SK-N-SH (cell line): ENCODE data around the gene EEFSEC. TPM values are rescaled to one million over a fixed set of nuclear protein-coding genes. Genes with fewer than 3 reads are reported as not detected.

ENCODE experiments used
- CTCF ChIA-PET: fragments of 300-600, 350-600 bp; formaldehyde crosslinking; extraction: SDS; loops from one replicate; lab custom pipeline; 2021; lab: Yijun Ruan, JAX
- POLR2A ChIA-PET: fragments of 350-600 bp; sonication (Branson Sonifier 250); formaldehyde crosslinking; extraction: SDS; loops from one replicate; lab custom pipeline; 2020; ENCODE audit warnings: antibody characterized with exemption, inconsistent platforms; lab: Yijun Ruan, JAX
- DNase-seq: peaks from one replicate; pipeline ENCODE4 v3.0.0; 2012
- H2AFZ ChIP-seq: fragments of 200-600 bp; sonication (generic); 2 replicates; pipeline ENCODE4 v1.8.1; 2016; ENCODE audit warnings: antibody characterized with exemption, mild to moderate bottlenecking, low read depth
- H3F3A ChIP-seq: fragments of 200-600 bp; sonication (generic); replicated peaks from 2 replicates; pipeline ENCODE3; 2016; ENCODE audit warnings: antibody characterized with exemption, mild to moderate bottlenecking; ENCODE audit not compliant: insufficient read depth
- H3K27ac ChIP-seq, 2 experiments: fragments of 200-500 bp in 1 of 2; fragments of 200-600 bp in 1 of 2; sonication (Bioruptor generic) in 1 of 2; sonication (generic), shearing (Covaris generic) in 1 of 2; 2 replicates each; pipeline versions ENCODE4 v1.5.1 to v1.6.1; 2014 to 2016; ENCODE audit warnings: low read depth in 2 of 2, inconsistent platforms in 1 of 2, low read length in 1 of 2, mild to moderate bottlenecking in 1 of 2, mixed read lengths in 1 of 2
- H3K27me3 ChIP-seq: fragments of 200-600 bp; sonication (generic), shearing (Covaris generic); 2 replicates; pipeline ENCODE4 v1.6.1; 2016; ENCODE audit warnings: mixed run types; ENCODE audit not compliant: insufficient read depth
- H3K36me3 ChIP-seq, 2 experiments: fragments of 200-500 bp in 1 of 2; fragments of 200-600 bp in 1 of 2; sonication (Bioruptor generic) in 1 of 2; sonication (generic) in 1 of 2; replicated peaks in 1 of 2; 2 replicates each; pipeline versions ENCODE3 to v1.5.1; 2014 to 2016; ENCODE audit warnings: low read length in 1 of 2, mild to moderate bottlenecking in 1 of 2; ENCODE audit not compliant: insufficient read depth in 2 of 2, control insufficient read depth in 1 of 2
- H3K4me1 ChIP-seq, 2 experiments: fragments of 200-500 bp in 1 of 2; fragments of 200-600 bp in 1 of 2; sonication (Bioruptor generic) in 1 of 2; sonication (generic), shearing (Covaris generic) in 1 of 2; 2 replicates each; pipeline versions ENCODE4 v1.5.1 to v1.6.1; 2014 to 2016; ENCODE audit warnings: low read depth in 1 of 2, low read length in 1 of 2, mixed run types in 1 of 2; ENCODE audit not compliant: insufficient read depth in 2 of 2, control insufficient read depth in 1 of 2
- H3K4me2 ChIP-seq: fragments of 200-600 bp; sonication (generic), shearing (Covaris generic); 2 replicates; pipeline ENCODE4 v1.6.1; 2017; ENCODE audit warnings: mixed run types
- H3K4me3 ChIP-seq, 2 experiments: fragments of 200-500 bp in 1 of 2; fragments of 200-600 bp in 1 of 2; sonication (Bioruptor generic) in 1 of 2; sonication (generic), shearing (Covaris generic) in 1 of 2; 2 replicates each; pipeline versions ENCODE4 v1.5.1 to v1.8.1; 2014 to 2016; ENCODE audit warnings: low read depth in 2 of 2, inconsistent platforms in 1 of 2, low read length in 1 of 2, mild to moderate bottlenecking in 1 of 2, mixed read lengths in 1 of 2, moderate library complexity in 1 of 2
- H3K79me2 ChIP-seq: fragments of 200-600 bp; sonication (generic); 2 replicates; pipeline ENCODE4 v1.8.1; 2017; ENCODE audit warnings: mild to moderate bottlenecking; ENCODE audit not compliant: insufficient read depth
- H3K9ac ChIP-seq: fragments of 200-600 bp; sonication (generic); 2 replicates; pipeline ENCODE4 v1.6.1; 2017; ENCODE audit warnings: mixed run types
- H3K9me2 ChIP-seq: fragments of 200-600 bp; sonication (generic); 2 replicates; pipeline ENCODE4 v1.6.1; 2017; ENCODE audit warnings: mixed run types
- H3K9me3 ChIP-seq: fragments of 200-600 bp; sonication (generic); 2 replicates; pipeline ENCODE4 v1.6.1; 2017; ENCODE audit warnings: mixed run types, mild to moderate bottlenecking, moderate library complexity
- H4K20me1 ChIP-seq: fragments of 200-600 bp; sonication (generic); 2 replicates; pipeline ENCODE4 v1.6.1; 2017; ENCODE audit warnings: mild to moderate bottlenecking, mixed run types; ENCODE audit not compliant: insufficient read depth
- ELF1 ChIP-seq: IDR thresholded peaks from 2 replicates; pipeline ENCODE4 v1.4.0; 2012
- EP300 ChIP-seq, 2 experiments: IDR thresholded peaks; 2 replicates each; pipeline versions ENCODE4 v1.4.0 to v1.6.1; 2012; ENCODE audit warnings: borderline replicate concordance in 1 of 2, low read depth in 1 of 2, low read length in 1 of 2
- FOXM1 ChIP-seq: IDR thresholded peaks from 2 replicates; pipeline ENCODE4 v1.4.0; 2012; ENCODE audit warnings: low read depth, mild to moderate bottlenecking
- GABPA ChIP-seq: IDR thresholded peaks from 2 replicates; pipeline ENCODE4 v1.4.0; 2012; ENCODE audit warnings: low read depth, mild to moderate bottlenecking
- JUND ChIP-seq: IDR thresholded peaks from 2 replicates; pipeline ENCODE4 v1.4.0; 2012
- MXI1 ChIP-seq: IDR thresholded peaks from 2 replicates; pipeline ENCODE4 v1.6.1; 2012; ENCODE audit warnings: mild to moderate bottlenecking, low read depth, low read length, improper control_type of control experiment
- POLR2AphosphoS5 ChIP-seq: IDR thresholded peaks from 2 replicates; pipeline ENCODE4 v1.6.1; 2012; ENCODE audit warnings: low read depth, low read length
- RFX5 ChIP-seq: IDR thresholded peaks from 2 replicates; pipeline ENCODE4 v1.6.1; 2012; ENCODE audit warnings: mild to moderate bottlenecking, improper control_type of control experiment, low read length
- SIN3A ChIP-seq: IDR thresholded peaks from 2 replicates; pipeline ENCODE4 v1.6.1; 2012; ENCODE audit warnings: low read depth, mild to moderate bottlenecking, low read length, moderate library complexity, borderline replicate concordance
- TCF12 ChIP-seq: IDR thresholded peaks from 2 replicates; pipeline ENCODE4 v1.4.0; 2012
- YY1 ChIP-seq: IDR thresholded peaks from 2 replicates; pipeline ENCODE4 v1.4.0; 2012; ENCODE audit warnings: low read depth, mild to moderate bottlenecking
- polyA plus RNA-seq, 3 experiments: library from polyadenylated mRNA; depleted of rRNA; stranded (reverse); fragments of >200 nt; gene quantifications; 2 replicates each; pipeline ENCODE4 v1.2.3, GENCODE V29; 2012
- TF ChIP-seq, protein P1 (sequence below): IDR thresholded peaks from 2 replicates; pipeline ENCODE4 v1.4.0; 2012; ENCODE audit warnings: low read depth, borderline replicate concordance
- TF ChIP-seq, protein P2 (sequence below): fragments of 150-350 bp; IDR thresholded peaks from 2 replicates; pipeline ENCODE4 v1.6.1; 2017; ENCODE audit warnings: antibody characterized with exemption, low read length, low read depth, borderline replicate concordance
- TF ChIP-seq, protein P3 (sequence below): fragments of 200-600 bp; sonication (generic); IDR thresholded peaks from 2 replicates; pipeline ENCODE4 v1.6.1; 2017; ENCODE audit warnings: antibody characterized with exemption, mild to moderate bottlenecking, moderate library complexity
- TF ChIP-seq, protein P4 (sequence below): IDR thresholded peaks from 2 replicates; pipeline ENCODE4; 2012

EEFSEC gene
- polyA plus RNA-seq, 1 of the 3 experiments (the other 2 are of a cell fraction) = 12.4 TPM

DNA sequence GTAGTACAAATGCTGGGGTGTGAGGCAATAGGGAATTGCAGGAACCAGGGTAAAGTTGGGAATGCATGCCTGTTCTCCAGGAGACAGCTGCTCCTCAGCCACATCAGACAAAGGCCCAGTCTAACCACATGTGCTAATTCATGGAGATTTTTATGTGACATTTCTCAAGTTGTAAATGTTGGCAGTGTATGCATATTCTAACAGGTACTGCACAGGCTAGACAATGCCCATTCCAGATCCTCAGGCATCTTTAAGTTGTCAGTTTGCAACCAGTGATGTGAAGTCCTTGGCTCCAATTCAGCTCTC is 84.9 kb downstream of the EEFSEC start:
- Histone ChIP-seq H3K27ac (peak overlapping the region in 1 of 2 experiments; percentile 99; a peak in 3 of 4 replicates), H3K9ac (no peak overlapping the region), H3K36me3 (no peaks in the 10 kb centered on the region), H3K79me2 (no peaks in the 10 kb centered on the region), H3K4me2 (no peak overlapping the region), H3K4me1 (peaks cover 16 to 77% of the 10 kb centered on the region in 2 experiments; a peak in 3 of 4 replicates), H3K4me3 (no peak overlapping the region), H3F3A (peaks cover 3% of the 10 kb centered on the region), H3K9me3 (no peaks in the 10 kb centered on the region), H2AFZ (no peak overlapping the region), H3K9me2 (no peaks in the 10 kb centered on the region), H3K27me3 (no peaks in the 10 kb centered on the region), H4K20me1 (0 out of 2 replicates have a peak, but pooled peaks cover 9% of the 10 kb centered on the region)
- ChIA-PET POLR2A (interaction anchor here (1.3 to 3.2 kb wide), 5 partner anchors 40 to 178 kb away, joined by 3 to 13 read pairs (median 6); no protein-coding TSS in a partner anchor), CTCF (interaction anchor here (0.7 to 7.2 kb wide), 12 partner anchors 12 to 224 kb away, joined by 3 to 28 read pairs (median 4); no protein-coding TSS in a partner anchor)
- TF ChIP-seq POLR2AphosphoS5 (no peak), YY1 (no peak), MXI1 (no peak), RFX5 (no peak), EP300 (IDR thresholded peaks at IDR 0.05; ENCODE audit: borderline replicate concordance in 1 of 2, low read depth in 1 of 2, low read length in 1 of 2) (no peak), GABPA (no peak), TCF12 (no peak), JUND (no peak), SIN3A (no peak), FOXM1 (no peak), ELF1 (no peak)
- TF ChIP-seq, protein P1, sequence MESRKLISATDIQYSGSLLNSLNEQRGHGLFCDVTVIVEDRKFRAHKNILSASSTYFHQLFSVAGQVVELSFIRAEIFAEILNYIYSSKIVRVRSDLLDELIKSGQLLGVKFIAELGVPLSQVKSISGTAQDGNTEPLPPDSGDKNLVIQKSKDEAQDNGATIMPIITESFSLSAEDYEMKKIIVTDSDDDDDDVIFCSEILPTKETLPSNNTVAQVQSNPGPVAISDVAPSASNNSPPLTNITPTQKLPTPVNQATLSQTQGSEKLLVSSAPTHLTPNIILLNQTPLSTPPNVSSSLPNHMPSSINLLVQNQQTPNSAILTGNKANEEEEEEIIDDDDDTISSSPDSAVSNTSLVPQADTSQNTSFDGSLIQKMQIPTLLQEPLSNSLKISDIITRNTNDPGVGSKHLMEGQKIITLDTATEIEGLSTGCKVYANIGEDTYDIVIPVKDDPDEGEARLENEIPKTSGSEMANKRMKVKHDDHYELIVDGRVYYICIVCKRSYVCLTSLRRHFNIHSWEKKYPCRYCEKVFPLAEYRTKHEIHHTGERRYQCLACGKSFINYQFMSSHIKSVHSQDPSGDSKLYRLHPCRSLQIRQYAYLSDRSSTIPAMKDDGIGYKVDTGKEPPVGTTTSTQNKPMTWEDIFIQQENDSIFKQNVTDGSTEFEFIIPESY = no peak
- TF ChIP-seq, protein P2, sequence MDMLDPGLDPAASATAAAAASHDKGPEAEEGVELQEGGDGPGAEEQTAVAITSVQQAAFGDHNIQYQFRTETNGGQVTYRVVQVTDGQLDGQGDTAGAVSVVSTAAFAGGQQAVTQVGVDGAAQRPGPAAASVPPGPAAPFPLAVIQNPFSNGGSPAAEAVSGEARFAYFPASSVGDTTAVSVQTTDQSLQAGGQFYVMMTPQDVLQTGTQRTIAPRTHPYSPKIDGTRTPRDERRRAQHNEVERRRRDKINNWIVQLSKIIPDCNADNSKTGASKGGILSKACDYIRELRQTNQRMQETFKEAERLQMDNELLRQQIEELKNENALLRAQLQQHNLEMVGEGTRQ = no peak
- TF ChIP-seq, protein P3, sequence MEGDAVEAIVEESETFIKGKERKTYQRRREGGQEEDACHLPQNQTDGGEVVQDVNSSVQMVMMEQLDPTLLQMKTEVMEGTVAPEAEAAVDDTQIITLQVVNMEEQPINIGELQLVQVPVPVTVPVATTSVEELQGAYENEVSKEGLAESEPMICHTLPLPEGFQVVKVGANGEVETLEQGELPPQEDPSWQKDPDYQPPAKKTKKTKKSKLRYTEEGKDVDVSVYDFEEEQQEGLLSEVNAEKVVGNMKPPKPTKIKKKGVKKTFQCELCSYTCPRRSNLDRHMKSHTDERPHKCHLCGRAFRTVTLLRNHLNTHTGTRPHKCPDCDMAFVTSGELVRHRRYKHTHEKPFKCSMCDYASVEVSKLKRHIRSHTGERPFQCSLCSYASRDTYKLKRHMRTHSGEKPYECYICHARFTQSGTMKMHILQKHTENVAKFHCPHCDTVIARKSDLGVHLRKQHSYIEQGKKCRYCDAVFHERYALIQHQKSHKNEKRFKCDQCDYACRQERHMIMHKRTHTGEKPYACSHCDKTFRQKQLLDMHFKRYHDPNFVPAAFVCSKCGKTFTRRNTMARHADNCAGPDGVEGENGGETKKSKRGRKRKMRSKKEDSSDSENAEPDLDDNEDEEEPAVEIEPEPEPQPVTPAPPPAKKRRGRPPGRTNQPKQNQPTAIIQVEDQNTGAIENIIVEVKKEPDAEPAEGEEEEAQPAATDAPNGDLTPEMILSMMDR = no peak
- TF ChIP-seq, protein P4, sequence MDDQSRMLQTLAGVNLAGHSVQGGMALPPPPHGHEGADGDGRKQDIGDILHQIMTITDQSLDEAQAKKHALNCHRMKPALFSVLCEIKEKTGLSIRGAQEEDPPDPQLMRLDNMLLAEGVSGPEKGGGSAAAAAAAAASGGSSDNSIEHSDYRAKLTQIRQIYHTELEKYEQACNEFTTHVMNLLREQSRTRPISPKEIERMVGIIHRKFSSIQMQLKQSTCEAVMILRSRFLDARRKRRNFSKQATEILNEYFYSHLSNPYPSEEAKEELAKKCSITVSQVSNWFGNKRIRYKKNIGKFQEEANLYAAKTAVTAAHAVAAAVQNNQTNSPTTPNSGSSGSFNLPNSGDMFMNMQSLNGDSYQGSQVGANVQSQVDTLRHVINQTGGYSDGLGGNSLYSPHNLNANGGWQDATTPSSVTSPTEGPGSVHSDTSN = no peak
- no peak for DNase-seq
